Hepatocyte (in vitro differentiated cells): ENCODE data around the gene SLC9C2. TPM values are rescaled to one million over a fixed set of nuclear protein-coding genes. Genes with fewer than 3 reads are reported as not detected.

Source experiments
- DNase-seq: peaks from one replicate; pipeline ENCODE4 v3.0.0-alpha.2; 2016; ENCODE audit warnings: low spot score
- H2AFZ ChIP-seq: fragments of 200-600 bp; sonication (generic); 2 replicates; pipeline ENCODE4 v1.6.0; 2016; ENCODE audit warnings: antibody characterized with exemption, mild to moderate bottlenecking
- H3K27ac ChIP-seq: fragments of 200-600 bp; sonication (generic); 2 replicates; pipeline ENCODE4 v1.5.1; 2016; ENCODE audit warnings: mild to moderate bottlenecking
- H3K27me3 ChIP-seq: fragments of 200-600 bp; sonication (generic); 2 replicates; pipeline ENCODE4 v1.6.1; 2016
- H3K36me3 ChIP-seq: fragments of 200-600 bp; sonication (generic); replicated peaks from 2 replicates; pipeline ENCODE4 v1.5.1; 2016; ENCODE audit warnings: low read depth; ENCODE audit not compliant: insufficient read depth
- H3K4me1 ChIP-seq: fragments of 200-600 bp; sonication (generic); 2 replicates; pipeline ENCODE4 v1.5.1; 2016; ENCODE audit warnings: mild to moderate bottlenecking, moderate library complexity; ENCODE audit not compliant: insufficient read depth
- H3K4me2 ChIP-seq: fragments of 200-600 bp; sonication (generic); 2 replicates; pipeline ENCODE4 v1.6.0; 2016
- H3K4me3 ChIP-seq: fragments of 200-600 bp; sonication (generic); 2 replicates; pipeline ENCODE4 v1.5.1; 2016; ENCODE audit warnings: mild to moderate bottlenecking
- H3K79me2 ChIP-seq: fragments of 200-600 bp; sonication (generic); 2 replicates; pipeline ENCODE4 v1.6.0; 2017; ENCODE audit warnings: mild to moderate bottlenecking
- H3K9me2 ChIP-seq: fragments of 200-600 bp; sonication (generic); replicated peaks from 2 replicates; pipeline ENCODE4 v1.6.0; 2017; ENCODE audit warnings: mild to moderate bottlenecking; ENCODE audit not compliant: insufficient read depth
- H3K9me3 ChIP-seq: fragments of 200-600 bp; sonication (generic); 2 replicates; pipeline ENCODE4 v1.5.1; 2016; ENCODE audit warnings: low read depth, mild to moderate bottlenecking
- H4K20me1 ChIP-seq: fragments of 200-600 bp; sonication (generic); 2 replicates; pipeline ENCODE4 v1.6.0; 2016; ENCODE audit warnings: mild to moderate bottlenecking; ENCODE audit not compliant: insufficient read depth, poor library complexity, severe bottlenecking
- EZH2 ChIP-seq: fragments of 200-600 bp; sonication (generic); IDR thresholded peaks from 2 replicates; pipeline ENCODE4 v1.6.1; 2016; ENCODE audit warnings: antibody characterized with exemption, mild to moderate bottlenecking, borderline replicate concordance
- EZH2phosphoT487 ChIP-seq: fragments of 200-600 bp; sonication (generic); IDR thresholded peaks from one replicate; pipeline ENCODE4 v1.6.1; 2018; ENCODE audit warnings: antibody characterized with exemption, mild to moderate bottlenecking, low read depth, moderate library complexity; ENCODE audit not compliant: unreplicated experiment, severe bottlenecking
- WGBS: methylation state at CpG from one replicate; pipeline ENCODE4 v1.1.6; 2016; ENCODE audit warnings: low lambda C conversion rate; ENCODE audit errors: missing lambda C conversion rate; 5-methylcytosine and 5-hydroxymethylcytosine counted together
- polyA plus RNA-seq: library from polyadenylated mRNA; unstranded; fragments of >200 nt; fragmentation: Nextera tagmentation; extraction: Ambion mirVana; gene quantifications from 2 replicates; pipeline ENCODE4 v1.2.1, GENCODE V29; 2016
- total RNA-seq: library from RNA; depleted of rRNA; stranded (reverse); fragments of >200 nt; gene quantifications from 2 replicates; pipeline ENCODE4 v1.2.3, GENCODE V29; 2014
- TF ChIP-seq, protein P1 (sequence below): fragments of 200-600 bp; sonication (generic); IDR thresholded peaks from 2 replicates; pipeline ENCODE4 v1.5.1; 2016; ENCODE audit warnings: antibody characterized with exemption, mild to moderate bottlenecking; ENCODE audit not compliant: poor library complexity

SLC9C2 gene
- total and polyA plus RNA-seq, 2 experiments from 2014 or later, result 0.77 to 1.1 TPM

- Histone ChIP-seq H3K27ac (no peak overlapping the region), H3K9me3 (no peaks in the 10 kb centered on the region), H3K4me1 (peaks cover 3% of the 10 kb centered on the region), H3K4me3 (no peak overlapping the region), H3K9me2 (no peaks in the 10 kb centered on the region), H3K36me3 (no peaks in the 10 kb centered on the region), H3K4me2 (no peak overlapping the region), H3K27me3 (no peaks in the 10 kb centered on the region), H3K79me2 (no peaks in the 10 kb centered on the region), H2AFZ (no peak overlapping the region), H4K20me1 (no peaks in the 10 kb centered on the region)
- DNase-seq, result no peak
- WGBS, result 61% methylated on average over 4 of the region's 4 CpGs
- TF ChIP-seq EZH2phosphoT487, result no peak
Observed at GRCh38 chr1:173530795-173531693, 71.8 kb downstream of the SLC9C2 start.

GRCh38 chr1:173529106-173529505, 73.8 kb downstream of the SLC9C2 start:
- Histone ChIP-seq H3K9me3 (no peaks in the 10 kb centered on the region), H3K4me3 (no peak overlapping the region), H3K4me1 (peaks cover 3% of the 10 kb centered on the region), H3K4me2 (no peak overlapping the region), H3K36me3 (no peaks in the 10 kb centered on the region), H3K27me3 (no peaks in the 10 kb centered on the region), H3K9me2 (no peaks in the 10 kb centered on the region), H4K20me1 (no peaks in the 10 kb centered on the region), H2AFZ (no peak overlapping the region), H3K27ac (peak overlapping the region; percentile 22), H3K79me2 (no peaks in the 10 kb centered on the region)
- 52% methylated on average over 4 of the region's 4 CpGs for WGBS
- DNase-seq, result no peak
- TF ChIP-seq EZH2phosphoT487 (no peak), EZH2 (no peak)
- TF ChIP-seq, protein P1, sequence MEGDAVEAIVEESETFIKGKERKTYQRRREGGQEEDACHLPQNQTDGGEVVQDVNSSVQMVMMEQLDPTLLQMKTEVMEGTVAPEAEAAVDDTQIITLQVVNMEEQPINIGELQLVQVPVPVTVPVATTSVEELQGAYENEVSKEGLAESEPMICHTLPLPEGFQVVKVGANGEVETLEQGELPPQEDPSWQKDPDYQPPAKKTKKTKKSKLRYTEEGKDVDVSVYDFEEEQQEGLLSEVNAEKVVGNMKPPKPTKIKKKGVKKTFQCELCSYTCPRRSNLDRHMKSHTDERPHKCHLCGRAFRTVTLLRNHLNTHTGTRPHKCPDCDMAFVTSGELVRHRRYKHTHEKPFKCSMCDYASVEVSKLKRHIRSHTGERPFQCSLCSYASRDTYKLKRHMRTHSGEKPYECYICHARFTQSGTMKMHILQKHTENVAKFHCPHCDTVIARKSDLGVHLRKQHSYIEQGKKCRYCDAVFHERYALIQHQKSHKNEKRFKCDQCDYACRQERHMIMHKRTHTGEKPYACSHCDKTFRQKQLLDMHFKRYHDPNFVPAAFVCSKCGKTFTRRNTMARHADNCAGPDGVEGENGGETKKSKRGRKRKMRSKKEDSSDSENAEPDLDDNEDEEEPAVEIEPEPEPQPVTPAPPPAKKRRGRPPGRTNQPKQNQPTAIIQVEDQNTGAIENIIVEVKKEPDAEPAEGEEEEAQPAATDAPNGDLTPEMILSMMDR, result no peak

- Histone ChIP-seq H3K79me2 (no peaks in the 10 kb centered on the region), H3K27me3 (no peaks in the 10 kb centered on the region), H3K36me3 (no peaks in the 10 kb centered on the region)
Observed at GRCh38 chr1:173527151-173527826, 75.6 kb downstream of the SLC9C2 start.

More at GRCh38 chr1:173527151-173527826, 75.6 kb downstream of the SLC9C2 start:
- Histone ChIP-seq H3K9me3 (no peaks in the 10 kb centered on the region), H3K27ac (peak overlapping the region; percentile 54), H2AFZ (no peak overlapping the region), H3K9me2 (no peaks in the 10 kb centered on the region), H3K4me3 (no peak overlapping the region), H3K4me2 (peak overlapping the region; percentile 45), H4K20me1 (no peaks in the 10 kb centered on the region), H3K4me1 (peaks cover 3% of the 10 kb centered on the region)
- WGBS, result 64% methylated on average over 3 of the region's 3 CpGs
- no peak for TF ChIP-seq EZH2phosphoT487
- TF ChIP-seq, protein P1, result no peak
- TF ChIP-seq EZH2, result no peak
- DNase-seq, result peak; percentile 72
